ENCODE results near the gene PPIB.

Gene PPIB

DNA sequence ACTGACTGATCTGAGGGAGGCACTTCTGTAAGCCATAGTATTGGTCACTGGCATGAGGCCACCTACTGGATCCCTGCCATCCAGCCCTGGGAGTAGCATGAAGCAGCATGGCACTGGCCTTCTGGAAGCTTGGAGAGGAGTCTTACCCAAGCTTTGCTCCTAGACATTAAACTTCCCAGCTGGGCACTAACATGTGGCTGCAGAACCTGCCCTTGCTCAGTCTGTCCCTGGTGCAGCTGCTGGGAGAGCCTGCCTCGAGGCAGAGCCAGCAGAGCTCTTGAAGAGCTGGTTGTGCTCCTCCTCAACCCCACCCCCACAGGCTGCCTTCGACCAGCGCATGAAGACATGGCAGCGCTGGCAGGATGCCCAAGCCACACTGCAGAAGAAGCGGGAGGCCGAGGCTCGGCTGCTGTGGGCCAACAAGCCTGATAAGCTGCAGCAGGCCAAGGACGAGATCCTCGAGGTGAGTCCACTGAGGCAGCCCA lies 28.4 kb downstream of the PPIB start:
- no peaks in the 10 kb centered on the region for H3K4me1 ChIP-seq (ENCODE audit: control insufficient read depth, insufficient read depth, low read length)
- ChIA-PET POLR2A (interaction anchor here (0.6 kb wide), 1 partner anchor 287 kb away, joined by 3 read pairs; no protein-coding TSS in a partner anchor), CTCF (interaction anchor here (0.6 to 1.6 kb wide), 2 partner anchors 9 to 15 kb away, joined by 3 to 7 read pairs; no protein-coding TSS in a partner anchor)
- TF ChIP-seq TRIM28 (IDR thresholded peaks at IDR 0.05; ENCODE audit: borderline replicate concordance, low read length) (no peak), SCRT1 (tag by site-specific recombination; IDR thresholded peaks at IDR 0.05; ENCODE audit: borderline replicate concordance) (no peak), BCL11A (tag by site-specific recombination; IDR thresholded peaks at IDR 0.05; ENCODE audit: low read depth) (no peak), ZNF10 (tag by site-specific recombination; IDR thresholded peaks at IDR 0.05) (no peak), ZNF830 (tag by site-specific recombination; IDR thresholded peaks at IDR 0.05; ENCODE audit: low read depth) (no peak), ZNF530 (tag by site-specific recombination; IDR thresholded peaks at IDR 0.05; ENCODE audit: low read depth) (no peak), OVOL3 (tag by site-specific recombination; IDR thresholded peaks at IDR 0.05) (no peak), SP3 (tag by site-specific recombination; IDR thresholded peaks at IDR 0.05) (no peak), ZNF24 (tag by site-specific recombination; IDR thresholded peaks at IDR 0.05) (no peak)
- TF ChIP-seq, protein P1, sequence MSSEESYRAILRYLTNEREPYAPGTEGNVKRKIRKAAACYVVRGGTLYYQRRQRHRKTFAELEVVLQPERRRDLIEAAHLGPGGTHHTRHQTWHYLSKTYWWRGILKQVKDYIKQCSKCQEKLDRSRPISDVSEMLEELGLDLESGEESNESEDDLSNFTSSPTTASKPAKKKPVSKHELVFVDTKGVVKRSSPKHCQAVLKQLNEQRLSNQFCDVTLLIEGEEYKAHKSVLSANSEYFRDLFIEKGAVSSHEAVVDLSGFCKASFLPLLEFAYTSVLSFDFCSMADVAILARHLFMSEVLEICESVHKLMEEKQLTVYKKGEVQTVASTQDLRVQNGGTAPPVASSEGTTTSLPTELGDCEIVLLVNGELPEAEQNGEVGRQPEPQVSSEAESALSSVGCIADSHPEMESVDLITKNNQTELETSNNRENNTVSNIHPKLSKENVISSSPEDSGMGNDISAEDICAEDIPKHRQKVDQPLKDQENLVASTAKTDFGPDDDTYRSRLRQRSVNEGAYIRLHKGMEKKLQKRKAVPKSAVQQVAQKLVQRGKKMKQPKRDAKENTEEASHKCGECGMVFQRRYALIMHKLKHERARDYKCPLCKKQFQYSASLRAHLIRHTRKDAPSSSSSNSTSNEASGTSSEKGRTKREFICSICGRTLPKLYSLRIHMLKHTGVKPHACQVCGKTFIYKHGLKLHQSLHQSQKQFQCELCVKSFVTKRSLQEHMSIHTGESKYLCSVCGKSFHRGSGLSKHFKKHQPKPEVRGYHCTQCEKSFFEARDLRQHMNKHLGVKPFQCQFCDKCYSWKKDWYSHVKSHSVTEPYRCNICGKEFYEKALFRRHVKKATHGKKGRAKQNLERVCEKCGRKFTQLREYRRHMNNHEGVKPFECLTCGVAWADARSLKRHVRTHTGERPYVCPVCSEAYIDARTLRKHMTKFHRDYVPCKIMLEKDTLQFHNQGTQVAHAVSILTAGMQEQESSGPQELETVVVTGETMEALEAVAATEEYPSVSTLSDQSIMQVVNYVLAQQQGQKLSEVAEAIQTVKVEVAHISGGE (tag by site-specific recombination; conservative IDR thresholded peaks at IDR 0.05; ENCODE audit: low read depth): no peak
- TF ChIP-seq, protein P2, sequence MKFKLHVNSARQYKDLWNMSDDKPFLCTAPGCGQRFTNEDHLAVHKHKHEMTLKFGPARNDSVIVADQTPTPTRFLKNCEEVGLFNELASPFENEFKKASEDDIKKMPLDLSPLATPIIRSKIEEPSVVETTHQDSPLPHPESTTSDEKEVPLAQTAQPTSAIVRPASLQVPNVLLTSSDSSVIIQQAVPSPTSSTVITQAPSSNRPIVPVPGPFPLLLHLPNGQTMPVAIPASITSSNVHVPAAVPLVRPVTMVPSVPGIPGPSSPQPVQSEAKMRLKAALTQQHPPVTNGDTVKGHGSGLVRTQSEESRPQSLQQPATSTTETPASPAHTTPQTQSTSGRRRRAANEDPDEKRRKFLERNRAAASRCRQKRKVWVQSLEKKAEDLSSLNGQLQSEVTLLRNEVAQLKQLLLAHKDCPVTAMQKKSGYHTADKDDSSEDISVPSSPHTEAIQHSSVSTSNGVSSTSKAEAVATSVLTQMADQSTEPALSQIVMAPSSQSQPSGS (tag by site-specific recombination; IDR thresholded peaks at IDR 0.05; ENCODE audit: low read depth): no peak
- H3K4me3 ChIP-seq (ENCODE audit: low read depth, low read length): no peak overlapping the region
- no peak overlapping the region for H3K27ac ChIP-seq (ENCODE audit: extremely low read depth, low read depth, low read length)
- H3K36me3 ChIP-seq (ENCODE audit: control insufficient read depth in 2 of 2, insufficient read depth in 1 of 2, low read length in 2 of 2): peaks cover 0 to 86% of the 10 kb centered on the region in 2 experiments
- no peaks in the 10 kb centered on the region for H3K9me3 ChIP-seq (ENCODE audit: control insufficient read depth, insufficient read depth, low read depth, low read length)

DNA sequence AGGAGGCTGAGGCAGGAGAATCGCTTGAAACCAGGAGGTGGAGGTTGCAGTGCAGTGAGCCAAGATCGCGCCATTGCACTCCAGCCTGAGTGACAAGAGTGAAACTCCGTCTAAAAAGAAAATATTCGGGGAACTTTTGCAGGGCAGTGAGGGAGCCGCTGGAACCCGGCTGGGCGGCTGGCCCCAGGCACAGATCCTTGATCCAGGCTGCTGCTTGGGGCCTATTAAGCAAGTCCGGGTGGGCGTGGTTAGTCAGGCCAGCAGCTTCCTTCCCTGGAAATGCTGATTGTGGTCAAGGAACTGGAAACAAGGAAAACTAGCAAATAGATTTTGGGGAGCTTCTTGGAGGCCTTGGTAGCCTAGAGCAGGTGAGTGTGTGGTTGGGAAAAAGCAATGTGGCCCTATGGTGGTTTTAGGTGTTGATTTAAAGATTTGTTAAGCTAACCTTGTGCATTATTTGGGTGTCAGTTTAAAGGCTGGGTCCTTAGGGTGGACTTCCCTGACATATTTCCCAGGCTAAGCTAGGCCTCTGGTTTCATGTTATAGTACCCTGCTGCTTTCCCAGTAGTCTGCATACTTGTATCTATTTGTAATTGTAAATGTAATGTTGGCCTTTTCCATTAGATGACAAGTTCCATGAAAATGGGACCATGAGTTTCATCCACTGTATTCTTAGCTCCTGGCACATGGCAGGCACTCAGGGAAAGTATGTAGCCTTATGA lies 29.0 kb downstream of the PPIB start:
- CTCF ChIA-PET: interaction anchor here (0.6 to 1.6 kb wide), 2 partner anchors 9 to 15 kb away, joined by 3 to 7 read pairs; no protein-coding TSS in a partner anchor
- POLR2A ChIA-PET: interaction anchor here (0.6 kb wide), 1 partner anchor 288 kb away, joined by 3 read pairs; no protein-coding TSS in a partner anchor
- H3K27ac ChIP-seq (ENCODE audit: extremely low read depth, low read depth, low read length): no peak overlapping the region
- no peaks in the 10 kb centered on the region for H3K9me3 ChIP-seq (ENCODE audit: control insufficient read depth, insufficient read depth, low read depth, low read length)
- no peak overlapping the region for H3K4me3 ChIP-seq (ENCODE audit: low read depth, low read length)
- TF ChIP-seq, protein P3, sequence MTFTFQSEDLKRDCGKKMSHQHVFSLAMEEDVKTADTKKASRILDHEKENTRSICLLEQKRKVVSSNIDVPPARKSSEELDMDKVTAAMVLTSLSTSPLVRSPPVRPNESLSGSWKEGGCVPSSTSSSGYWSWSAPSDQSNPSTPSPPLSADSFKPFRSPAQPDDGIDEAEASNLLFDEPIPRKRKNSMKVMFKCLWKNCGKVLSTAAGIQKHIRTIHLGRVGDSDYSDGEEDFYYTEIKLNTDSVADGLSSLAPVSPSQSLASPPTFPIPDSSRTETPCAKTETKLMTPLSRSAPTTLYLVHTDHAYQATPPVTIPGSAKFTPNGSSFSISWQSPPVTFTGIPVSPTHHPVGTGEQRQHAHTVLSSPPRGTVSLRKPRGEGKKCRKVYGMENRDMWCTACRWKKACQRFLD (tag by site-specific recombination; IDR thresholded peaks at IDR 0.05): no peak
- no peak for TF ChIP-seq ZNF341 (tag by site-specific recombination; IDR thresholded peaks at IDR 0.05; ENCODE audit: low read depth)
- TF ChIP-seq ZNF549 (tag by site-specific recombination; IDR thresholded peaks at IDR 0.05): no peak
- peaks cover 0 to 89% of the 10 kb centered on the region in 2 experiments for H3K36me3 ChIP-seq (ENCODE audit: control insufficient read depth in 2 of 2, insufficient read depth in 1 of 2, low read length in 2 of 2)
- no peaks in the 10 kb centered on the region for H3K4me1 ChIP-seq (ENCODE audit: control insufficient read depth, insufficient read depth, low read length)

DNA sequence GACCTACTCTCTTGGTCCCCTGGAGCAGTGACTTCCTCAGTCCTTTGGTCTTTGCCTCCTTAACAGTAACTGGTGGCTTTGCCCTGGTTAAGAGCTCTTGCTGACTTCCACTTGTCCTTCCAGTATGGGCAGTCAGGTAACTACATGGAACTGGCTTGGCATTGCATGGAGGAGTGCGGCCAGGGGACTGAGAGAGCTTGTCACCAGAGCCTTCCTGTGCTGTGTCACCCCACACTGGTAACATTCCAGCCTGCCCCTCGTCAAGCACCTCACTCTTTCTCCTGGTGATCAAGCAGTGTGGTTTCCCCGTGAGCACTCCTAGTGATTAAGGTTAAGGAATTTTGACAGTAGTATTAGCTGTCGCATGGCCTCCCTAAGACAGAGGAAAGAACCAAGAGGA lies 30.6 kb downstream of the PPIB start:
- H3K36me3 ChIP-seq (ENCODE audit: control insufficient read depth in 2 of 2, insufficient read depth in 1 of 2, low read length in 2 of 2): peaks cover 3 to 90% of the 10 kb centered on the region in 2 experiments
- CTCF ChIA-PET: no interaction called here
- POLR2A ChIA-PET: interaction anchor here (1.1 kb wide), 1 partner anchor 17 kb away, joined by 4 read pairs; no protein-coding TSS in a partner anchor
- H3K9me3 ChIP-seq (ENCODE audit: control insufficient read depth, insufficient read depth, low read depth, low read length): no peaks in the 10 kb centered on the region
- H3K4me3 ChIP-seq (ENCODE audit: low read depth, low read length): no peak overlapping the region
- H3K27ac ChIP-seq (ENCODE audit: extremely low read depth, low read depth, low read length): no peak overlapping the region
- no peaks in the 10 kb centered on the region for H3K4me1 ChIP-seq (ENCODE audit: control insufficient read depth, insufficient read depth, low read length)
- TF ChIP-seq ZXDB (tag by site-specific recombination; IDR thresholded peaks at IDR 0.05) (no peak), SETDB1 (IDR thresholded peaks at IDR 0.05; ENCODE audit: insufficient read length, low read length) (no peak), ZNF121 (tag by site-specific recombination; IDR thresholded peaks at IDR 0.05) (no peak), ZNF621 (tag by site-specific recombination; IDR thresholded peaks at IDR 0.05) (no peak), GLIS1 (tag by site-specific recombination; IDR thresholded peaks at IDR 0.05) (no peak), ZNF391 (tag by site-specific recombination; IDR thresholded peaks at IDR 0.05; ENCODE audit: borderline replicate concordance, low read depth) (no peak)
- TF ChIP-seq, protein P4, sequence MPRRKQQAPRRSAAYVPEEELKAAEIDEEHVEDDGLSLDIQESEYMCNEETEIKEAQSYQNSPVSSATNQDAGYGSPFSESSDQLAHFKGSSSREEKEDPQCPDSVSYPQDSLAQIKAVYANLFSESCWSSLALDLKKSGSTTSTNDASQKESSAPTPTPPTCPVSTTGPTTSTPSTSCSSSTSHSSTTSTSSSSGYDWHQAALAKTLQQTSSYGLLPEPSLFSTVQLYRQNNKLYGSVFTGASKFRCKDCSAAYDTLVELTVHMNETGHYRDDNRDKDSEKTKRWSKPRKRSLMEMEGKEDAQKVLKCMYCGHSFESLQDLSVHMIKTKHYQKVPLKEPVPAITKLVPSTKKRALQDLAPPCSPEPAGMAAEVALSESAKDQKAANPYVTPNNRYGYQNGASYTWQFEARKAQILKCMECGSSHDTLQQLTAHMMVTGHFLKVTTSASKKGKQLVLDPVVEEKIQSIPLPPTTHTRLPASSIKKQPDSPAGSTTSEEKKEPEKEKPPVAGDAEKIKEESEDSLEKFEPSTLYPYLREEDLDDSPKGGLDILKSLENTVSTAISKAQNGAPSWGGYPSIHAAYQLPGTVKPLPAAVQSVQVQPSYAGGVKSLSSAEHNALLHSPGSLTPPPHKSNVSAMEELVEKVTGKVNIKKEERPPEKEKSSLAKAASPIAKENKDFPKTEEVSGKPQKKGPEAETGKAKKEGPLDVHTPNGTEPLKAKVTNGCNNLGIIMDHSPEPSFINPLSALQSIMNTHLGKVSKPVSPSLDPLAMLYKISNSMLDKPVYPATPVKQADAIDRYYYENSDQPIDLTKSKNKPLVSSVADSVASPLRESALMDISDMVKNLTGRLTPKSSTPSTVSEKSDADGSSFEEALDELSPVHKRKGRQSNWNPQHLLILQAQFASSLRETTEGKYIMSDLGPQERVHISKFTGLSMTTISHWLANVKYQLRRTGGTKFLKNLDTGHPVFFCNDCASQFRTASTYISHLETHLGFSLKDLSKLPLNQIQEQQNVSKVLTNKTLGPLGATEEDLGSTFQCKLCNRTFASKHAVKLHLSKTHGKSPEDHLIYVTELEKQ (tag by site-specific recombination; IDR thresholded peaks at IDR 0.05; ENCODE audit: borderline replicate concordance): no peak
